HEK293 (cell line): ENCODE data around the gene CIDEB.
A peak's percentile ranks its signal among the peaks of the same experiment; 100 is the strongest.

Experiments
- CTCF ChIA-PET: fragments of 350-600 bp; formaldehyde crosslinking; extraction: SDS; loops from one replicate; lab custom pipeline; 2021; ENCODE audit warnings: antibody characterized with exemption; lab: Yijun Ruan, JAX
- POLR2A ChIA-PET: fragments of 300-600 bp; formaldehyde crosslinking; extraction: SDS; loops from one replicate; lab custom pipeline; 2020; ENCODE audit warnings: antibody characterized with exemption, inconsistent platforms; lab: Yijun Ruan, JAX
- H3K27ac ChIP-seq: fragments of 200-500 bp; sonication (Bioruptor generic); 2 replicates; pipeline ENCODE4 v1.5.1; 2014; ENCODE audit warnings: low read depth, low read length, control low read depth, inconsistent platforms; ENCODE audit errors: extremely low read depth
- H3K36me3 ChIP-seq, 2 experiments: fragments of 200-500 bp in 1 of 2; sonication (Bioruptor generic) in 1 of 2; 1 replicate in 1 of 2; 2 replicates in 1 of 2; pipeline ENCODE4 v1.5.1; 2014 to 2017; ENCODE audit warnings: inconsistent platforms in 2 of 2, low read length in 2 of 2; ENCODE audit not compliant: control insufficient read depth in 2 of 2, insufficient read depth in 1 of 2
- H3K4me1 ChIP-seq: fragments of 200-500 bp; sonication (Bioruptor generic); 2 replicates; pipeline ENCODE4 v1.5.1; 2014; ENCODE audit warnings: mild to moderate bottlenecking, low read length, inconsistent platforms; ENCODE audit not compliant: control insufficient read depth, insufficient read depth
- H3K4me3 ChIP-seq: 2 replicates; pipeline ENCODE4 v1.5.1; 2011; ENCODE audit warnings: low read depth, mild to moderate bottlenecking, control low read depth, low read length, moderate library complexity
- H3K9me3 ChIP-seq: fragments of 200-500 bp; sonication (Bioruptor generic); 2 replicates; pipeline ENCODE4 v1.5.1; 2014; ENCODE audit warnings: low read depth, low read length, inconsistent platforms; ENCODE audit not compliant: control insufficient read depth, insufficient read depth
- EGR2 ChIP-seq: fragments of 450-650 bp; formaldehyde crosslinking; IDR thresholded peaks from 2 replicates; pipeline ENCODE4 v1.5.1; 2016; ENCODE audit warnings: low read depth, missing biosample characterization, missing genetic modification characterization
- SALL2 ChIP-seq: fragments of 450-650 bp; formaldehyde crosslinking; IDR thresholded peaks from 2 replicates; pipeline ENCODE4 v1.5.0; 2017; ENCODE audit warnings: missing biosample characterization, mild to moderate bottlenecking, missing genetic modification characterization, borderline replicate concordance
- YY1 ChIP-seq: fragments of 450-650 bp; formaldehyde crosslinking; IDR thresholded peaks from 2 replicates; pipeline ENCODE4 v1.5.1; 2018; ENCODE audit warnings: missing biosample characterization, missing genetic modification characterization
- ZNF132 ChIP-seq: fragments of 450-650 bp; formaldehyde crosslinking; IDR thresholded peaks from 2 replicates; pipeline ENCODE4 v1.5.1; 2017; ENCODE audit warnings: missing biosample characterization, missing genetic modification characterization, borderline replicate concordance
- ZNF23 ChIP-seq: fragments of 450-650 bp; formaldehyde crosslinking; IDR thresholded peaks from 2 replicates; pipeline ENCODE4 v1.5.1; 2016; ENCODE audit warnings: missing biosample characterization, missing genetic modification characterization, borderline replicate concordance
- ZNF239 ChIP-seq: fragments of 450-650 bp; formaldehyde crosslinking; IDR thresholded peaks from 2 replicates; pipeline ENCODE4 v1.5.1; 2016; ENCODE audit warnings: missing biosample characterization, missing genetic modification characterization
- ZNF341 ChIP-seq: fragments of 450-650 bp; formaldehyde crosslinking; IDR thresholded peaks from 2 replicates; pipeline ENCODE4; 2016; ENCODE audit warnings: low read depth, missing biosample characterization, missing genetic modification characterization
- ZNF37A ChIP-seq: fragments of 450-650 bp; IDR thresholded peaks from 2 replicates; pipeline ENCODE4 v1.5.1; 2018; ENCODE audit warnings: missing biosample characterization, missing genetic modification characterization
- ZNF660 ChIP-seq: fragments of 450-650 bp; IDR thresholded peaks from 2 replicates; pipeline ENCODE4 v1.5.1; 2018; ENCODE audit warnings: missing biosample characterization, mild to moderate bottlenecking, missing genetic modification characterization
- ZNF664 ChIP-seq: fragments of 450-650 bp; formaldehyde crosslinking; IDR thresholded peaks from 2 replicates; pipeline ENCODE4 v1.5.1; 2016; ENCODE audit warnings: missing biosample characterization, missing genetic modification characterization
- ZNF830 ChIP-seq: fragments of 450-650 bp; IDR thresholded peaks from 2 replicates; pipeline ENCODE4 v1.5.0; 2018; ENCODE audit warnings: missing biosample characterization, missing genetic modification characterization, low read depth, mild to moderate bottlenecking, moderate library complexity
- ZSCAN30 ChIP-seq: fragments of 450-650 bp; IDR thresholded peaks from 2 replicates; pipeline ENCODE4 v1.5.1; 2018; ENCODE audit warnings: missing biosample characterization, mild to moderate bottlenecking, missing genetic modification characterization, moderate library complexity
- TF ChIP-seq, protein P1 (sequence below): fragments of 450-650 bp; formaldehyde crosslinking; IDR thresholded peaks from 2 replicates; pipeline ENCODE4 v1.5.1; 2017; ENCODE audit warnings: missing biosample characterization, missing genetic modification characterization
- TF ChIP-seq, protein P2 (sequence below): fragments of 450-650 bp; formaldehyde crosslinking; IDR thresholded peaks from 2 replicates; pipeline ENCODE4 v1.5.1; 2016; ENCODE audit warnings: missing biosample characterization, missing genetic modification characterization
- TF ChIP-seq, protein P3 (sequence below): fragments of 450-650 bp; IDR thresholded peaks from 2 replicates; pipeline ENCODE4 v1.5.1; 2018; ENCODE audit warnings: missing biosample characterization, missing genetic modification characterization
- TF ChIP-seq, protein P4 (sequence below): fragments of 450-650 bp; formaldehyde crosslinking; conservative IDR thresholded peaks from 2 replicates; pipeline ENCODE4 v1.5.1; 2016; ENCODE audit warnings: low read depth, missing biosample characterization, missing genetic modification characterization
- TF ChIP-seq, protein P5 (sequence below): fragments of 450-650 bp; formaldehyde crosslinking; IDR thresholded peaks from 2 replicates; pipeline ENCODE4 v1.5.1; 2016; ENCODE audit warnings: missing biosample characterization, missing genetic modification characterization
- TF ChIP-seq, protein P6 (sequence below): fragments of 450-650 bp; formaldehyde crosslinking; IDR thresholded peaks from 2 replicates; pipeline ENCODE4 v1.5.1; 2016; ENCODE audit warnings: missing biosample characterization, missing genetic modification characterization

CIDEB gene

DNA sequence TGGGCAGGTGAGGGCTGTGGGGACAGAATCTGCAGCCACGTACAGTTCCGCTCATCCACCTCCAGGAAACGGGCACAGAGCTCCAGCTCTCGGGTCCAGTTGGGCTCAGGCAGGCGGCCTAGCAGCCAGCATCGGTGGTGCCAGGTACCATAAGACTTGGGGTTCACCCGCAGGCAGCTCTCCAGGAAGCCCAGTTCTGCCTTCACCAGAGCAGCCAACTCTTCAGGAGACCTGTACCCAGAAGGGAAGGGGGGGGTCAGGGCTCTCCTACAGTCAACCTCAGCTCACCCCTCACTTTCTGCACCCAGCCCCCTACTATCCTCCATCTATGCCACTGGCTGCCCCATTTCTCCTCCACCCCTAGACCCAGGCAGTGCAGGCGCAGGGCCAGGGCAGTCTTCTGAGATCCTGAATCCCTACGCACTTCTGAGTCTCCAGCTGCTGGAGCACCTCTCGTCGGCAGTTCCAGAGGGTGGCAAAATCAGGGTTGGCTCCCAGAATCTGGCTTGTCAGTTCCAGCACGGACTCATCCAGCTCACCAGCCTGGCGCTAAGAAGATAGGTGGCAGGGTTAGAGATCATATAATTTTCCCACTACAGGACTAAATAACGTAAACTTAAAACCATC, 37.8 kb downstream of the CIDEB start:
- Histone ChIP-seq H3K4me1 (peaks cover 3% of the 10 kb centered on the region; the same call in 1 of the 2 replicates), H3K9me3 (no peaks in the 10 kb centered on the region), H3K36me3 (peaks cover 0 to 39% of the 10 kb centered on the region in 2 experiments; a peak in 1 of 3 replicates), H3K27ac (no peak overlapping the region), H3K4me3 (no peak overlapping the region)
- ChIA-PET POLR2A (interaction anchor here (0.8 to 2.9 kb wide), 8 partner anchors 8 to 156 kb away, joined by 3 to 47 read pairs (median 12); partner anchors contain the start of genes DCAF11, DHRS1, IPO4 and MDP1), CTCF (interaction anchor here (1.0 to 3.0 kb wide), 8 partner anchors 11 to 161 kb away, joined by 3 to 17 read pairs (median 5); partner anchors contain the start of genes CIDEB, MDP1 and TINF2)
- TF ChIP-seq ZNF341 (tag by site-specific recombination) (no peak), ZNF37A (no peak), ZNF132 (no peak), YY1 (tag by site-specific recombination) (no peak), ZSCAN30 (tag by site-specific recombination) (no peak)
- TF ChIP-seq, protein P1, sequence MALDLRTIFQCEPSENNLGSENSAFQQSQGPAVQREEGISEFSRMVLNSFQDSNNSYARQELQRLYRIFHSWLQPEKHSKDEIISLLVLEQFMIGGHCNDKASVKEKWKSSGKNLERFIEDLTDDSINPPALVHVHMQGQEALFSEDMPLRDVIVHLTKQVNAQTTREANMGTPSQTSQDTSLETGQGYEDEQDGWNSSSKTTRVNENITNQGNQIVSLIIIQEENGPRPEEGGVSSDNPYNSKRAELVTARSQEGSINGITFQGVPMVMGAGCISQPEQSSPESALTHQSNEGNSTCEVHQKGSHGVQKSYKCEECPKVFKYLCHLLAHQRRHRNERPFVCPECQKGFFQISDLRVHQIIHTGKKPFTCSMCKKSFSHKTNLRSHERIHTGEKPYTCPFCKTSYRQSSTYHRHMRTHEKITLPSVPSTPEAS (tag by site-specific recombination), result no peak
- TF ChIP-seq, protein P2, sequence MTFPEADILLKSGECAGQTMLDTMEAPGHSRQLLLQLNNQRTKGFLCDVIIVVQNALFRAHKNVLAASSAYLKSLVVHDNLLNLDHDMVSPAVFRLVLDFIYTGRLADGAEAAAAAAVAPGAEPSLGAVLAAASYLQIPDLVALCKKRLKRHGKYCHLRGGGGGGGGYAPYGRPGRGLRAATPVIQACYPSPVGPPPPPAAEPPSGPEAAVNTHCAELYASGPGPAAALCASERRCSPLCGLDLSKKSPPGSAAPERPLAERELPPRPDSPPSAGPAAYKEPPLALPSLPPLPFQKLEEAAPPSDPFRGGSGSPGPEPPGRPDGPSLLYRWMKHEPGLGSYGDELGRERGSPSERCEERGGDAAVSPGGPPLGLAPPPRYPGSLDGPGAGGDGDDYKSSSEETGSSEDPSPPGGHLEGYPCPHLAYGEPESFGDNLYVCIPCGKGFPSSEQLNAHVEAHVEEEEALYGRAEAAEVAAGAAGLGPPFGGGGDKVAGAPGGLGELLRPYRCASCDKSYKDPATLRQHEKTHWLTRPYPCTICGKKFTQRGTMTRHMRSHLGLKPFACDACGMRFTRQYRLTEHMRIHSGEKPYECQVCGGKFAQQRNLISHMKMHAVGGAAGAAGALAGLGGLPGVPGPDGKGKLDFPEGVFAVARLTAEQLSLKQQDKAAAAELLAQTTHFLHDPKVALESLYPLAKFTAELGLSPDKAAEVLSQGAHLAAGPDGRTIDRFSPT (tag by site-specific recombination), result no peak

DNA sequence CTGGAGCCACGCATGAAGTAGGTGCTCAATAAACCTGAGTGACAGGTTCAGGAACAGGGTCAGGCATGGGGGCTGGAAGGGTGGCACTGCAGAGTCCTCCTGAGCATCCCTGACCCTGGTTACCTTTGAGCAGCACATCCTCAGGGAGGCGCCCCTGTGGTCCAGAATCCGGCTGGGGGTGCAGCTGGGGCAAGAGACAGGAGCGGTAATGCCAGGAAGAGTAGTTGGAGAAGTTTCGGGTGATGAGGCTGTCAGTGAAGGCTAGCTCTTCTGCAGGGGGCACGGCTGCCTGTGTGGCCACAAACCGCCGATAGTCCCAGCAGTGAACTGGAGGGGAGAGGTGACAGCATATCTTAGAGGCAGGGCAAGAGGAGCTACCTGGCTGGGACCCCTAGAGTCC, 38.4 kb downstream of the CIDEB start:
- ChIA-PET POLR2A (interaction anchor here (0.8 to 2.9 kb wide), 3 partner anchors 27 to 30 kb away, joined by 3 to 47 read pairs (median 18); partner anchors contain the start of genes DHRS1, NOP9 and TINF2), CTCF (interaction anchor here (2.0 to 3.0 kb wide), 3 partner anchors 26 to 162 kb away, joined by 8 to 17 read pairs (median 15); partner anchors contain the start of genes CIDEB and TINF2)
- H3K36me3 ChIP-seq, result peaks cover 0 to 39% of the 10 kb centered on the region in 2 experiments; a peak in 1 of 3 replicates
- TF ChIP-seq ZNF664 (tag by site-specific recombination), result peak; percentile 84
- no peak for TF ChIP-seq ZNF239
- no peak for TF ChIP-seq SALL2
- no peak for TF ChIP-seq ZNF830 (tag by site-specific recombination)
- TF ChIP-seq, protein P3, sequence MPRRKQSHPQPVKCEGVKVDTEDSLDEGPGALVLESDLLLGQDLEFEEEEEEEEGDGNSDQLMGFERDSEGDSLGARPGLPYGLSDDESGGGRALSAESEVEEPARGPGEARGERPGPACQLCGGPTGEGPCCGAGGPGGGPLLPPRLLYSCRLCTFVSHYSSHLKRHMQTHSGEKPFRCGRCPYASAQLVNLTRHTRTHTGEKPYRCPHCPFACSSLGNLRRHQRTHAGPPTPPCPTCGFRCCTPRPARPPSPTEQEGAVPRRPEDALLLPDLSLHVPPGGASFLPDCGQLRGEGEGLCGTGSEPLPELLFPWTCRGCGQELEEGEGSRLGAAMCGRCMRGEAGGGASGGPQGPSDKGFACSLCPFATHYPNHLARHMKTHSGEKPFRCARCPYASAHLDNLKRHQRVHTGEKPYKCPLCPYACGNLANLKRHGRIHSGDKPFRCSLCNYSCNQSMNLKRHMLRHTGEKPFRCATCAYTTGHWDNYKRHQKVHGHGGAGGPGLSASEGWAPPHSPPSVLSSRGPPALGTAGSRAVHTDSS (tag by site-specific recombination), result no peak
- H3K4me1 ChIP-seq, result peaks cover 3% of the 10 kb centered on the region; the same call in 1 of the 2 replicates
- no peak overlapping the region for H3K27ac ChIP-seq
- no peak overlapping the region for H3K4me3 ChIP-seq
- no peaks in the 10 kb centered on the region for H3K9me3 ChIP-seq

DNA sequence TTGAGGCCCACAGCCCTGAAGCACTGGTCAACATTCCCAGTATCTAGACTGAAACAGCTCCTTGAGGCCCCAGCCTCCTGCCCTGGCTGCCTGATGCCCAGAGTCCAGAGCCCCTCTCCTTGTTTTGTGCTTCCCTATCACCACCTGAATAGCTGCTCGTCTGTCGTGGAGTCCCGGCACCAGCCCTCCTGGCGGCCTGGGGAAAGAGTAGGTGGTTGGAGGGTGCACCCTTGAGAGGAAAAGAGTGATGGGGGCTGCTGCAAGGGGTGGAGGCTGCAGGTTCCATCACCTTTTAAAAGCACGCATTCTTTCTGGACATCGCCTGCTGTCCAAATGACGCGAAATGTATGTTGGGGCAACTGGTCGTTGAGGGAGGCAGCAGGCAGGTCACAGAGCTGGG, 39.6 kb downstream of the CIDEB start:
- Histone ChIP-seq H3K4me1 (peaks cover 3% of the 10 kb centered on the region; the same call in 1 of the 2 replicates), H3K27ac (no peak overlapping the region), H3K9me3 (no peaks in the 10 kb centered on the region), H3K4me3 (no peak overlapping the region), H3K36me3 (peaks cover 0 to 39% of the 10 kb centered on the region in 2 experiments; a peak in 1 of 3 replicates)
- ChIA-PET CTCF (interaction anchor here (0.9 kb wide), 1 partner anchor 29 kb away, joined by 3 read pairs; no protein-coding TSS in a partner anchor), POLR2A (no interaction called here)
- TF ChIP-seq, protein P4, sequence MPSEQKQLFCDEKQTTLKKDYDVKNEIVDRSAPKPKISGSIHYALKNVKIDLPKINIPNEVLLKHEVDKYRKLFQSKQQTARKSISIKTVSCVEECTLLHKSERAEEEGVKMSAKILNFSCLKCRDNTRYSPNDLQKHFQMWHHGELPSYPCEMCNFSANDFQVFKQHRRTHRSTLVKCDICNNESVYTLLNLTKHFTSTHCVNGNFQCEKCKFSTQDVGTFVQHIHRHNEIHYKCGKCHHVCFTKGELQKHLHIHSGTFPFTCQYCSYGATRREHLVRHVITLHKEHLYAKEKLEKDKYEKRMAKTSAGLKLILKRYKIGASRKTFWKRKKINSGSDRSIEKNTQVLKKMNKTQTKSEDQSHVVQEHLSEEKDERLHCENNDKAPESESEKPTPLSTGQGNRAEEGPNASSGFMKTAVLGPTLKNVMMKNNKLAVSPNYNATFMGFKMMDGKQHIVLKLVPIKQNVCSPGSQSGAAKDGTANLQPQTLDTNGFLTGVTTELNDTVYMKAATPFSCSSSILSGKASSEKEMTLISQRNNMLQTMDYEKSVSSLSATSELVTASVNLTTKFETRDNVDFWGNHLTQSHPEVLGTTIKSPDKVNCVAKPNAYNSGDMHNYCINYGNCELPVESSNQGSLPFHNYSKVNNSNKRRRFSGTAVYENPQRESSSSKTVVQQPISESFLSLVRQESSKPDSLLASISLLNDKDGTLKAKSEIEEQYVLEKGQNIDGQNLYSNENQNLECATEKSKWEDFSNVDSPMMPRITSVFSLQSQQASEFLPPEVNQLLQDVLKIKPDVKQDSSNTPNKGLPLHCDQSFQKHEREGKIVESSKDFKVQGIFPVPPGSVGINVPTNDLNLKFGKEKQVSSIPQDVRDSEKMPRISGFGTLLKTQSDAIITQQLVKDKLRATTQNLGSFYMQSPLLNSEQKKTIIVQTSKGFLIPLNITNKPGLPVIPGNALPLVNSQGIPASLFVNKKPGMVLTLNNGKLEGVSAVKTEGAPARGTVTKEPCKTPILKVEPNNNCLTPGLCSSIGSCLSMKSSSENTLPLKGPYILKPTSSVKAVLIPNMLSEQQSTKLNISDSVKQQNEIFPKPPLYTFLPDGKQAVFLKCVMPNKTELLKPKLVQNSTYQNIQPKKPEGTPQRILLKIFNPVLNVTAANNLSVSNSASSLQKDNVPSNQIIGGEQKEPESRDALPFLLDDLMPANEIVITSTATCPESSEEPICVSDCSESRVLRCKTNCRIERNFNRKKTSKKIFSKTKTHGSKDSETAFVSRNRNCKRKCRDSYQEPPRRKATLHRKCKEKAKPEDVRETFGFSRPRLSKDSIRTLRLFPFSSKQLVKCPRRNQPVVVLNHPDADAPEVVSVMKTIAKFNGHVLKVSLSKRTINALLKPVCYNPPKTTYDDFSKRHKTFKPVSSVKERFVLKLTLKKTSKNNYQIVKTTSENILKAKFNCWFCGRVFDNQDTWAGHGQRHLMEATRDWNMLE (tag by site-specific recombination), result no peak
- TF ChIP-seq ZNF23 (tag by site-specific recombination), result no peak
- TF ChIP-seq ZNF660 (tag by site-specific recombination), result no peak
- TF ChIP-seq, protein P5, sequence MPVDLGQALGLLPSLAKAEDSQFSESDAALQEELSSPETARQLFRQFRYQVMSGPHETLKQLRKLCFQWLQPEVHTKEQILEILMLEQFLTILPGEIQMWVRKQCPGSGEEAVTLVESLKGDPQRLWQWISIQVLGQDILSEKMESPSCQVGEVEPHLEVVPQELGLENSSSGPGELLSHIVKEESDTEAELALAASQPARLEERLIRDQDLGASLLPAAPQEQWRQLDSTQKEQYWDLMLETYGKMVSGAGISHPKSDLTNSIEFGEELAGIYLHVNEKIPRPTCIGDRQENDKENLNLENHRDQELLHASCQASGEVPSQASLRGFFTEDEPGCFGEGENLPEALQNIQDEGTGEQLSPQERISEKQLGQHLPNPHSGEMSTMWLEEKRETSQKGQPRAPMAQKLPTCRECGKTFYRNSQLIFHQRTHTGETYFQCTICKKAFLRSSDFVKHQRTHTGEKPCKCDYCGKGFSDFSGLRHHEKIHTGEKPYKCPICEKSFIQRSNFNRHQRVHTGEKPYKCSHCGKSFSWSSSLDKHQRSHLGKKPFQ (tag by site-specific recombination), result no peak
- TF ChIP-seq, protein P6, sequence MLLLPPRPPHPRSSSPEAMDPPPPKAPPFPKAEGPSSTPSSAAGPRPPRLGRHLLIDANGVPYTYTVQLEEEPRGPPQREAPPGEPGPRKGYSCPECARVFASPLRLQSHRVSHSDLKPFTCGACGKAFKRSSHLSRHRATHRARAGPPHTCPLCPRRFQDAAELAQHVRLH (tag by site-specific recombination), result no peak
- no peak for TF ChIP-seq EGR2 (tag by site-specific recombination)
